Nephron progenitor cell (in vitro differentiated cells): ENCODE data around the gene MIER3.
A peak's percentile ranks its signal among the peaks of the same experiment; 100 is the strongest.
"Not testable (repeated sequence)": the region's sequence is repeated elsewhere in the genome, so short reads cannot be mapped to it uniquely, and the experiment has no call there.

Source experiments
- DNase-seq: peaks from one replicate; pipeline ENCODE4 v3.0.0; 2021
- H3K27ac Mint-ChIP-seq: 2 replicates; pipeline ENCODE4 v1.8.0; 2021; ENCODE audit warnings: mild to moderate bottlenecking, moderate library complexity, mixed read lengths
- H3K27me3 Mint-ChIP-seq: 2 replicates; pipeline ENCODE4 v1.8.0; 2021; ENCODE audit warnings: mild to moderate bottlenecking, low read depth, mixed read lengths; ENCODE audit not compliant: poor library complexity
- H3K36me3 Mint-ChIP-seq: 2 replicates; pipeline ENCODE4 v1.8.0; 2021; ENCODE audit warnings: low read depth, mixed read lengths
- H3K4me1 Mint-ChIP-seq: 2 replicates; pipeline ENCODE4 v1.8.0; 2021; ENCODE audit warnings: mixed read lengths
- H3K4me3 Mint-ChIP-seq: 2 replicates; pipeline ENCODE4 v1.8.0; 2021; ENCODE audit warnings: mild to moderate bottlenecking, moderate library complexity, mixed read lengths
- H3K9me3 Mint-ChIP-seq: 2 replicates; pipeline ENCODE4 v1.8.0; 2021; ENCODE audit warnings: mild to moderate bottlenecking, moderate library complexity, mixed read lengths
- CTCF ChIP-seq: fragments of 200-600 bp; sonication (generic); IDR thresholded peaks from 2 replicates; pipeline ENCODE4 v1.5.0; 2021; ENCODE audit warnings: antibody characterized with exemption

The MIER3 gene

GRCh38 chr5:56979968-56980367 lies 28.0 kb upstream of the MIER3 start:
- no peak for TF ChIP-seq CTCF
- Mint-ChIP-seq H3K4me1 (peaks cover 8% of the 10 kb centered on the region), H3K27me3 (no peaks in the 10 kb centered on the region), H3K4me3 (no peak overlapping the region), H3K27ac (no peak overlapping the region), H3K9me3 (peaks cover 5% of the 10 kb centered on the region), H3K36me3 (no peaks in the 10 kb centered on the region)
- no peak for DNase-seq

- not testable (repeated sequence) for H3K27ac Mint-ChIP-seq, H3K4me3 Mint-ChIP-seq
Measured at GRCh38 chr5:56979526-56979925, 27.6 kb upstream of the MIER3 start.

GRCh38 chr5:56977822-56978221 lies 25.9 kb upstream of the MIER3 start:
- Mint-ChIP-seq H3K4me1 (peaks cover 15% of the 10 kb centered on the region), H3K4me3 (no peak overlapping the region), H3K36me3 (no peaks in the 10 kb centered on the region), H3K27me3 (no peaks in the 10 kb centered on the region), H3K27ac (no peak overlapping the region), H3K9me3 (peaks cover 5% of the 10 kb centered on the region)
- DNase-seq = no peak
- TF ChIP-seq CTCF = no peak

More at GRCh38 chr5:56979526-56979925, 27.6 kb upstream of the MIER3 start:
- not testable (repeated sequence) for DNase-seq, H3K9me3 Mint-ChIP-seq, H3K4me1 Mint-ChIP-seq, H3K27me3 Mint-ChIP-seq, H3K36me3 Mint-ChIP-seq

- no peak for TF ChIP-seq CTCF
Measured at GRCh38 chr5:56977021-56977420, 25.1 kb upstream of the MIER3 start.

GRCh38 chr5:56974241-56974640 lies 22.3 kb upstream of the MIER3 start:
- Mint-ChIP-seq H3K27me3 (no peaks in the 10 kb centered on the region), H3K4me3 (no peak overlapping the region), H3K36me3 (no peaks in the 10 kb centered on the region), H3K9me3 (no peaks in the 10 kb centered on the region), H3K4me1 (peaks cover 7% of the 10 kb centered on the region), H3K27ac (no peak overlapping the region)
- no peak for DNase-seq
- TF ChIP-seq CTCF = no peak

More at GRCh38 chr5:56977021-56977420, 25.1 kb upstream of the MIER3 start:
- Mint-ChIP-seq H3K36me3 (no peaks in the 10 kb centered on the region), H3K27me3 (no peaks in the 10 kb centered on the region), H3K27ac (no peak overlapping the region), H3K4me1 (peaks cover 15% of the 10 kb centered on the region), H3K4me3 (no peak overlapping the region), H3K9me3 (peaks cover 5% of the 10 kb centered on the region)
- DNase-seq = no peak

- Mint-ChIP-seq H3K27ac (peak overlapping the region; percentile 5), H3K27me3 (no peaks in the 10 kb centered on the region), H3K4me1 (peaks cover 7% of the 10 kb centered on the region), H3K9me3 (no peaks in the 10 kb centered on the region), H3K4me3 (no peak overlapping the region), H3K36me3 (no peaks in the 10 kb centered on the region)
- no peak for TF ChIP-seq CTCF
- no peak for DNase-seq
Measured at GRCh38 chr5:56973473-56973872, 21.6 kb upstream of the MIER3 start.
